ENCODE data around the gene SQSTM1. TPM values are rescaled to one million over a fixed set of nuclear protein-coding genes. Genes with fewer than 3 reads are reported as not detected.

SQSTM1 gene
- total RNA-seq, 1 experiment from 2014 or later, result 985 TPM

- Histone ChIP-seq H3K27ac (ENCODE audit: low read length) (no peak overlapping the region), H3K27me3 (ENCODE audit: control insufficient read depth, insufficient read depth, low read length) (no peaks in the 10 kb centered on the region), H3K4me1 (ENCODE audit: control insufficient read depth, insufficient read depth, low read length) (no peaks in the 10 kb centered on the region), H3K4me3 (ENCODE audit: low read depth in 2 of 2, low read length in 2 of 2) (no peak overlapping the region), H3K9me3 (ENCODE audit: control insufficient read depth, insufficient read depth, low read depth, low read length) (no peaks in the 10 kb centered on the region), H3K36me3 (ENCODE audit: control insufficient read depth, insufficient read depth, low read length) (peaks cover 6% of the 10 kb centered on the region; the same call in 1 of the 2 replicates)
- intact Hi-C loops (cut with micrococcal nuclease; ENCODE audit: unreplicated experiment) (no loop called here), in situ Hi-C loops (cut with HindIII; ENCODE audit: low pct_unique_long_range_greater_than_20kb, low sequenced_read_pairs) (no loop called here)
- ATAC-seq (no peak), DNase-seq (ENCODE audit: low read depth, low spot score) (no peak)
- BruUV-seq (replicated peaks), result no TSS peak
- POLR2A ChIA-PET, result no interaction called here
- TF ChIP-seq TCF7L2 (IDR thresholded peaks at IDR 0.05; ENCODE audit: low read depth, low read length), result no peak
- no peak for TF ChIP-seq SIN3A (IDR thresholded peaks at IDR 0.05; ENCODE audit: borderline replicate concordance, insufficient read depth, low read depth, low read length)
- TF ChIP-seq REST (IDR thresholded peaks at IDR 0.05; ENCODE audit: insufficient read depth in 1 of 2, low read depth in 2 of 2, low read length in 1 of 2), result no peak
- no peak for TF ChIP-seq CTCF (IDR thresholded peaks at IDR 0.05)
- TF ChIP-seq POLR2AphosphoS5 (IDR thresholded peaks at IDR 0.05; ENCODE audit: low read depth, low read length), result no peak
- CTCF ChIA-PET, result no interaction called here
These were observed 48.4 kb downstream of the SQSTM1 start for GRCh38 chr5:179869101-179869500.

GRCh38 chr5:179869641-179870402, 49.1 kb downstream of the SQSTM1 start:
- Histone ChIP-seq H3K9me3 (ENCODE audit: control insufficient read depth, insufficient read depth, low read depth, low read length) (no peaks in the 10 kb centered on the region), H3K36me3 (ENCODE audit: control insufficient read depth, insufficient read depth, low read length) (peaks cover 6% of the 10 kb centered on the region; the same call in 1 of the 2 replicates), H3K27me3 (ENCODE audit: control insufficient read depth, insufficient read depth, low read length) (no peaks in the 10 kb centered on the region), H3K27ac (ENCODE audit: low read length) (no peak overlapping the region), H3K4me3 (ENCODE audit: low read depth in 2 of 2, low read length in 2 of 2) (no peak overlapping the region), H3K4me1 (ENCODE audit: control insufficient read depth, insufficient read depth, low read length) (no peaks in the 10 kb centered on the region)
- no TSS peak for BruUV-seq (replicated peaks)
- no peak for ATAC-seq
- TF ChIP-seq SIN3A (IDR thresholded peaks at IDR 0.05; ENCODE audit: borderline replicate concordance, insufficient read depth, low read depth, low read length) (no peak), REST (IDR thresholded peaks at IDR 0.05; ENCODE audit: insufficient read depth in 1 of 2, low read depth in 2 of 2, low read length in 1 of 2) (no peak), TCF7L2 (IDR thresholded peaks at IDR 0.05; ENCODE audit: low read depth, low read length) (no peak), POLR2AphosphoS5 (IDR thresholded peaks at IDR 0.05; ENCODE audit: low read depth, low read length) (no peak), CTCF (IDR thresholded peaks at IDR 0.05) (no peak)
- ChIA-PET POLR2A (no interaction called here), CTCF (no interaction called here)
- intact Hi-C loops (cut with micrococcal nuclease; ENCODE audit: unreplicated experiment), result no loop called here
- DNase-seq (ENCODE audit: low read depth, low spot score), result no peak
- in situ Hi-C loops (cut with HindIII; ENCODE audit: low pct_unique_long_range_greater_than_20kb, low sequenced_read_pairs), result no loop called here

Data from Panc1 (cell line).